ENCODE measurements around the gene RPS6KA5.
"Not testable (repeated sequence)": the region's sequence is repeated elsewhere in the genome, so short reads cannot be mapped to it uniquely, and the experiment has no call there.

DNA sequence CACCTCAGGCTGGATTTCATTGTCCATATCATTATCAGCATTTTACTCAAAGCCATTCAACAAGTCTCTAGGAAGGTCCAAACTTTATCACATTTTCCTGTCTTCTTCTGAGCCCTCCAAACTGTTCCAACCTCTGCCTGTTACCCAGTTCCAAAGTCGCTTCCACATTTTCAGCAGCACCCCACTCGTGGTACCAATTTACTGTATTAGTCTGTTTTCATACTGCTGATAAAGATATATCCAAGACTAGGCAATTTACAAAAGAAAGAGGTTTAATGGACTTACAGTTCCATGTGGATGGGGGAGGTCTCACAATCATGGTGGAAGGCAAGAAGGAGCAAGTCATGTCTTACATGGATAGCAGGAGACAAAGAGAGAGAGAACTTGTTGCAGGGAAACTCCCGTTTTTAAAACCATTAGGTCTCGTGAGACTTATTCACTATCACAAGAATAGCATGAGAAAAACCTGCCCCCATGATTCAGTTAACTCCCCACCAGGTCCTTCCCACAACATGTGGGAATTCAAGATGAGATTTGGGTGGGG, 121.1 kb downstream of the RPS6KA5 start:
- TF ChIP-seq CTCF (IDR thresholded peaks at IDR 0.05); ZFX (IDR thresholded peaks at IDR 0.05; ENCODE audit: borderline replicate concordance): not testable (repeated sequence)
